Measurements from ENCODE around the gene XPNPEP2. TPM values are rescaled to one million over a fixed set of nuclear protein-coding genes. Genes with fewer than 3 reads are reported as not detected.

Gene XPNPEP2
- total RNA-seq, 1 experiment from 2014 or later = not detected

- Histone ChIP-seq H3K36me3 (ENCODE audit: control insufficient read depth, insufficient read depth, low read length) (no peaks in the 10 kb centered on the region), H3K27ac (ENCODE audit: low read length) (no peak overlapping the region), H3K4me3 (ENCODE audit: low read depth in 2 of 2, low read length in 2 of 2) (no peak overlapping the region), H3K9me3 (ENCODE audit: control insufficient read depth, insufficient read depth, low read depth, low read length) (no peaks in the 10 kb centered on the region), H3K27me3 (ENCODE audit: control insufficient read depth, insufficient read depth, low read length) (no peaks in the 10 kb centered on the region), H3K4me1 (ENCODE audit: control insufficient read depth, insufficient read depth, low read length) (no peaks in the 10 kb centered on the region)
- BruUV-seq (replicated peaks) = no TSS peak
- ChIA-PET CTCF (no interaction called here), POLR2A (no interaction called here)
- TF ChIP-seq TCF7L2 (IDR thresholded peaks at IDR 0.05; ENCODE audit: low read depth, low read length) (no peak), POLR2AphosphoS5 (IDR thresholded peaks at IDR 0.05; ENCODE audit: low read depth, low read length) (no peak), CTCF (IDR thresholded peaks at IDR 0.05) (no peak), REST (IDR thresholded peaks at IDR 0.05; ENCODE audit: insufficient read depth in 1 of 2, low read depth in 2 of 2, low read length in 1 of 2) (no peak), SIN3A (IDR thresholded peaks at IDR 0.05; ENCODE audit: borderline replicate concordance, insufficient read depth, low read depth, low read length) (no peak)
- DNase-seq (ENCODE audit: low read depth, low spot score) = no peak
- in situ Hi-C loops (cut with HindIII; ENCODE audit: low pct_unique_long_range_greater_than_20kb, low sequenced_read_pairs) = no loop called here
- intact Hi-C loops (cut with micrococcal nuclease; ENCODE audit: unreplicated experiment) = no loop called here
- no peak for ATAC-seq
Observed at GRCh38 chrX:129802863-129803262, 64.1 kb downstream of the XPNPEP2 start.

- no TSS peak for BruUV-seq (replicated peaks)
- ATAC-seq (no peak), DNase-seq (ENCODE audit: low read depth, low spot score) (no peak)
- Histone ChIP-seq H3K27ac (ENCODE audit: low read length) (no peak overlapping the region), H3K4me1 (ENCODE audit: control insufficient read depth, insufficient read depth, low read length) (no peaks in the 10 kb centered on the region), H3K9me3 (ENCODE audit: control insufficient read depth, insufficient read depth, low read depth, low read length) (no peaks in the 10 kb centered on the region), H3K4me3 (ENCODE audit: low read depth in 2 of 2, low read length in 2 of 2) (no peak overlapping the region), H3K36me3 (ENCODE audit: control insufficient read depth, insufficient read depth, low read length) (no peaks in the 10 kb centered on the region), H3K27me3 (ENCODE audit: control insufficient read depth, insufficient read depth, low read length) (no peaks in the 10 kb centered on the region)
- in situ Hi-C loops (cut with HindIII; ENCODE audit: low pct_unique_long_range_greater_than_20kb, low sequenced_read_pairs) (no loop called here), intact Hi-C loops (cut with micrococcal nuclease; ENCODE audit: unreplicated experiment) (no loop called here)
- CTCF ChIA-PET = no interaction called here
- TF ChIP-seq TCF7L2 (IDR thresholded peaks at IDR 0.05; ENCODE audit: low read depth, low read length) = no peak
- TF ChIP-seq POLR2AphosphoS5 (IDR thresholded peaks at IDR 0.05; ENCODE audit: low read depth, low read length) = no peak
- TF ChIP-seq REST (IDR thresholded peaks at IDR 0.05; ENCODE audit: insufficient read depth in 1 of 2, low read depth in 2 of 2, low read length in 1 of 2) = no peak
- no peak for TF ChIP-seq SIN3A (IDR thresholded peaks at IDR 0.05; ENCODE audit: borderline replicate concordance, insufficient read depth, low read depth, low read length)
- no peak for TF ChIP-seq CTCF (IDR thresholded peaks at IDR 0.05)
- POLR2A ChIA-PET = no interaction called here
Observed at GRCh38 chrX:129804806-129805205, 66.0 kb downstream of the XPNPEP2 start.
